HG03025 (cell line): ENCODE results near the gene RALA.
"Not testable (repeated sequence)": the region's sequence is repeated elsewhere in the genome, so short reads cannot be mapped to it uniquely, and the experiment has no call there.

ENCODE experiments used
- ATAC-seq: cut with Tn5 transposase; IDR thresholded peaks from one replicate; pipeline ENCODE4 v1.9.1; 2021; ENCODE audit warnings: mild to moderate bottlenecking, moderate library complexity; ENCODE audit not compliant: unreplicated experiment, low FRiP score

RALA gene

GRCh38 chr7:39721345-39721744 is 98.0 kb downstream of the RALA start:
- ATAC-seq, result no peak

GRCh38 chr7:39721919-39722597 is 98.7 kb downstream of the RALA start:
- ATAC-seq, result no peak

GRCh38 chr7:39727231-39728012 is 104.0 kb downstream of the RALA start:
- no peak for ATAC-seq

GRCh38 chr7:39732837-39733804 is 109.7 kb downstream of the RALA start:
- ATAC-seq, result peak; percentile 97

GRCh38 chr7:39733881-39734632 is 110.7 kb downstream of the RALA start:
- no peak for ATAC-seq

- ATAC-seq, result no peak
Observed at GRCh38 chr7:39734633-39735004, 111.2 kb downstream of the RALA start.

- no peak for ATAC-seq
Observed at GRCh38 chr7:39735903-39736302, 112.5 kb downstream of the RALA start.

GRCh38 chr7:39741942-39742623 is 118.7 kb downstream of the RALA start:
- no peak for ATAC-seq

- no peak for ATAC-seq
Observed at GRCh38 chr7:39744620-39745019, 121.2 kb downstream of the RALA start.

- ATAC-seq, result no peak
Observed at GRCh38 chr7:39745320-39745719, 121.9 kb downstream of the RALA start.

GRCh38 chr7:39746103-39746819 is 122.9 kb downstream of the RALA start:
- no peak for ATAC-seq

GRCh38 chr7:39749177-39749576 is 125.8 kb downstream of the RALA start:
- ATAC-seq, result no peak

GRCh38 chr7:39749717-39750116 is 126.3 kb downstream of the RALA start:
- ATAC-seq, result no peak

GRCh38 chr7:39750253-39751077 is 127.1 kb downstream of the RALA start:
- ATAC-seq, result no peak

GRCh38 chr7:39753237-39753636 is 129.9 kb downstream of the RALA start:
- ATAC-seq, result not testable (repeated sequence)

- ATAC-seq, result no peak
Observed at GRCh38 chr7:39753823-39754325, 130.5 kb downstream of the RALA start.

GRCh38 chr7:39754326-39755120 is 131.2 kb downstream of the RALA start:
- ATAC-seq, result no peak
